Measurements from ENCODE around the gene RNASE11. TPM values are rescaled to one million over a fixed set of nuclear protein-coding genes. Genes with fewer than 3 reads are reported as not detected.

The RNASE11 gene
- total RNA-seq, 4 donors from 2014 or later: not detected

GRCh38 chr14:20592574-20592973 lies 4.8 kb upstream of the RNASE11 start:
- no peaks in the 10 kb centered on the region for H3K4me1 ChIP-seq
- no peak overlapping the region for H3K27ac ChIP-seq
- no peaks in the 10 kb centered on the region for H3K9me3 ChIP-seq
- no peaks in the 10 kb centered on the region for H3K27me3 ChIP-seq
- 15 to 54% methylated on average over 1 of the region's 1 CpG for WGBS, 2 donors
- DNase-seq (ENCODE audit: low spot score in 2 of 2): no peak
- no peaks in the 10 kb centered on the region for H3K36me3 ChIP-seq
- TF ChIP-seq POLR2A (IDR thresholded peaks at IDR 0.05) (no peak), EP300 (IDR thresholded peaks at IDR 0.05) (no peak)
- TF ChIP-seq, protein P1, sequence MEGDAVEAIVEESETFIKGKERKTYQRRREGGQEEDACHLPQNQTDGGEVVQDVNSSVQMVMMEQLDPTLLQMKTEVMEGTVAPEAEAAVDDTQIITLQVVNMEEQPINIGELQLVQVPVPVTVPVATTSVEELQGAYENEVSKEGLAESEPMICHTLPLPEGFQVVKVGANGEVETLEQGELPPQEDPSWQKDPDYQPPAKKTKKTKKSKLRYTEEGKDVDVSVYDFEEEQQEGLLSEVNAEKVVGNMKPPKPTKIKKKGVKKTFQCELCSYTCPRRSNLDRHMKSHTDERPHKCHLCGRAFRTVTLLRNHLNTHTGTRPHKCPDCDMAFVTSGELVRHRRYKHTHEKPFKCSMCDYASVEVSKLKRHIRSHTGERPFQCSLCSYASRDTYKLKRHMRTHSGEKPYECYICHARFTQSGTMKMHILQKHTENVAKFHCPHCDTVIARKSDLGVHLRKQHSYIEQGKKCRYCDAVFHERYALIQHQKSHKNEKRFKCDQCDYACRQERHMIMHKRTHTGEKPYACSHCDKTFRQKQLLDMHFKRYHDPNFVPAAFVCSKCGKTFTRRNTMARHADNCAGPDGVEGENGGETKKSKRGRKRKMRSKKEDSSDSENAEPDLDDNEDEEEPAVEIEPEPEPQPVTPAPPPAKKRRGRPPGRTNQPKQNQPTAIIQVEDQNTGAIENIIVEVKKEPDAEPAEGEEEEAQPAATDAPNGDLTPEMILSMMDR (IDR thresholded peaks at IDR 0.05): no peak
- H3K4me3 ChIP-seq: no peak overlapping the region

GRCh38 chr14:20591235-20591634 lies 3.4 kb upstream of the RNASE11 start, which contains the start of gene RNASE12:
Gene RNASE12, minus strand, starts transcription at chr14:20591376. Its CDS starts 653 bp downstream, at chr14:20590723.
- WGBS, 2 donors: 81 to 84% methylated on average over 4 of the region's 4 CpGs
- H3K9me3 ChIP-seq: no peaks in the 10 kb centered on the region
- TF ChIP-seq EP300 (IDR thresholded peaks at IDR 0.05) (no peak), POLR2A (IDR thresholded peaks at IDR 0.05) (no peak)
- TF ChIP-seq, protein P1 (IDR thresholded peaks at IDR 0.05): no peak
- no peak within 1 kb of the TSS for H3K4me3 ChIP-seq
- no peak for DNase-seq (ENCODE audit: low spot score in 2 of 2)
- H3K27me3 ChIP-seq: no peaks in the 10 kb centered on the region
- H3K27ac ChIP-seq: no peak within 1 kb of the TSS
- H3K4me1 ChIP-seq: no peaks in the 10 kb centered on the region
- H3K36me3 ChIP-seq: no peaks in the 10 kb centered on the region

DNA sequence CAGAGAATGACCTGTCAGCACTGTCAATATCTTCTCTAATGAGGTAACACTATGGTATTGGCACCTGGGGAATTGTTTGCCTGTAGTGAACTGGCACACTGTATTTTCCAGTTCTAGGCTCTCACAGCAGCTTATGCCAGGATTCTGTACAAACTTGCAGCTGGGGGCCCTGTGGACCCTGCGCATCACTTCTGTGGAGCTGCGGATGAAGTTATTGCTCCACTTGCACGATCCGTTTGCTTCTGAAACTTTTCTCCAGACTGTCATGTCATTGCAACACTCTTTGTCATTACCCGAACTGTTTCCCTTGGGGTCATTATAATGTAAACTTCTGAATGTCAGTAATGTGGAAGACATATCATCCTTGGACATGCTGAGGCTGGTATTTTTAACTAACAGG lies 3.9 kb downstream of the RNASE11 start:
- DNase-seq (ENCODE audit: low spot score in 2 of 2): no peak

GRCh38 chr14:20583142-20583541 lies 4.7 kb downstream of the RNASE11 start:
- Histone ChIP-seq H3K4me3 (no peak overlapping the region), H3K27me3 (peaks cover 0 to 2% of the 10 kb centered on the region in 2 donors), H3K36me3 (no peaks in the 10 kb centered on the region), H3K4me1 (no peaks in the 10 kb centered on the region), H3K9me3 (no peaks in the 10 kb centered on the region), H3K27ac (no peak overlapping the region)
- DNase-seq (ENCODE audit: low spot score in 2 of 2): no peak
- TF ChIP-seq, protein P1 (IDR thresholded peaks at IDR 0.05): no peak

More for the DNA sequence above, 3.9 kb downstream of the RNASE11 start:
- no peaks in the 10 kb centered on the region for H3K36me3 ChIP-seq
- H3K27ac ChIP-seq: no peak overlapping the region
- H3K27me3 ChIP-seq: peaks cover 0 to 2% of the 10 kb centered on the region in 2 donors
- whole genome bisulfite sequencing, 2 donors: 66 to 72% methylated on average over 5 of the region's 5 CpGs
- H3K4me1 ChIP-seq: no peaks in the 10 kb centered on the region
- no peaks in the 10 kb centered on the region for H3K9me3 ChIP-seq
- no peak for TF ChIP-seq POLR2A (IDR thresholded peaks at IDR 0.05)
- TF ChIP-seq EP300 (IDR thresholded peaks at IDR 0.05): no peak
- TF ChIP-seq, protein P1 (IDR thresholded peaks at IDR 0.05): no peak
- H3K4me3 ChIP-seq: no peak overlapping the region

DNA sequence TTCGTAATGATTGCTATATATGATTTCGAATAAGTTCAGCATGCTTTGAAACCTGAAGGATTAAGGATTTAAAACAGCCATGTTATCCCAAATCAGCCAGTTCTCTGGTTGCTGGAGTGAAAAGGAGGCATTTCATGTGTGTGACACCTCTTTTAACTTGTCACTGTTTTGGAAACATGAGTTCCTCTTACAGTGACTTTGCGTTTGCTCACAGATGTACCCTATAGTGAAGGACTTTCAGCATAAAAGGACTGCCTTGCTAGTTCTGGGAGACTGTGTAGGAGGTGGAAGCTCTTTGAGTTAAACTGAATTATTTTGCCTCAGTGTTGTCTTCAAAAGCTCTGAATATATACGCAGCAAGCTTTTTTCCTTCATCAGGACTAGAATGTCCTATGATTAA lies 7.6 kb downstream of the RNASE11 start:
- Histone ChIP-seq H3K4me3 (no peak overlapping the region), H3K27ac (no peak overlapping the region), H3K9me3 (no peaks in the 10 kb centered on the region), H3K36me3 (no peaks in the 10 kb centered on the region), H3K4me1 (no peaks in the 10 kb centered on the region), H3K27me3 (peaks cover 0 to 2% of the 10 kb centered on the region in 2 donors)
- 73 to 76% methylated on average over 4 of the region's 4 CpGs for WGBS, 2 donors
- no peak for DNase-seq (ENCODE audit: low spot score in 2 of 2)
- TF ChIP-seq EP300 (IDR thresholded peaks at IDR 0.05): no peak
- TF ChIP-seq POLR2A (IDR thresholded peaks at IDR 0.05): no peak
- TF ChIP-seq, protein P1 (IDR thresholded peaks at IDR 0.05): no peak

All from tibial nerve (tissue), 4 donors.